ENCODE results near the gene NKX2-3.

DNA sequence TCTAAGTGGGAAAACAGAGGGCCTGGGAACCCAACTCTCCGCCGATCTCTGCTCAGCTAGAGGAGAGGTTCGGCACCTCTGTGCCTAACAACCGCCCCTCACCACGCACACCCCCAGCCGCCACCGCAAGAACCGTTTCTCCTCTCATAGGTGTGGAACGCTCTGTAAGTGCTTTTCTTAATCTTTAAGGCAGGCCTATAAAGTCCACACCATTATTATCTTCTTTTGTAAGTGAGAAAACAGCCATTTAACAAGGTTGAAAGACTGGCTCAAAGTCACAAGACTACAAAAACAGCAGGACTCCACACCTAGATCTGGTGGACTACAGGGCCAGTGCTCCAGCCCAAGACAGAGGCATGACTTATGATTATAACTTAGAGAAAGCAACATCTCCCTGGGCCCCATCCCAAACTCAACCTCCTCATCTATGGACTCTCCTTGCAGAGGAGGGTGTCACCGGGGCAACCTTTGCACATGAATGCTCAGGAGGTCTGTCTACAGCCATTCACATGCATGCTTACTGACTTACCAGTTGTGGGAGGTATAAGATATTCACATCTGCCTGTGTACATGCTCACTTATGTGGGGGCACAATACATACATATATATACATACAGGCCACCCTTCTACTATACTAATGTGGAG is 7.9 kb upstream of the NKX2-3 start:
- peak; percentile 20; the same call in 1 of the 2 replicates for TF ChIP-seq TCF7L2 (IDR thresholded peaks at IDR 0.05; ENCODE audit: borderline replicate concordance, low read depth, low read length)
- TF ChIP-seq, protein P1, sequence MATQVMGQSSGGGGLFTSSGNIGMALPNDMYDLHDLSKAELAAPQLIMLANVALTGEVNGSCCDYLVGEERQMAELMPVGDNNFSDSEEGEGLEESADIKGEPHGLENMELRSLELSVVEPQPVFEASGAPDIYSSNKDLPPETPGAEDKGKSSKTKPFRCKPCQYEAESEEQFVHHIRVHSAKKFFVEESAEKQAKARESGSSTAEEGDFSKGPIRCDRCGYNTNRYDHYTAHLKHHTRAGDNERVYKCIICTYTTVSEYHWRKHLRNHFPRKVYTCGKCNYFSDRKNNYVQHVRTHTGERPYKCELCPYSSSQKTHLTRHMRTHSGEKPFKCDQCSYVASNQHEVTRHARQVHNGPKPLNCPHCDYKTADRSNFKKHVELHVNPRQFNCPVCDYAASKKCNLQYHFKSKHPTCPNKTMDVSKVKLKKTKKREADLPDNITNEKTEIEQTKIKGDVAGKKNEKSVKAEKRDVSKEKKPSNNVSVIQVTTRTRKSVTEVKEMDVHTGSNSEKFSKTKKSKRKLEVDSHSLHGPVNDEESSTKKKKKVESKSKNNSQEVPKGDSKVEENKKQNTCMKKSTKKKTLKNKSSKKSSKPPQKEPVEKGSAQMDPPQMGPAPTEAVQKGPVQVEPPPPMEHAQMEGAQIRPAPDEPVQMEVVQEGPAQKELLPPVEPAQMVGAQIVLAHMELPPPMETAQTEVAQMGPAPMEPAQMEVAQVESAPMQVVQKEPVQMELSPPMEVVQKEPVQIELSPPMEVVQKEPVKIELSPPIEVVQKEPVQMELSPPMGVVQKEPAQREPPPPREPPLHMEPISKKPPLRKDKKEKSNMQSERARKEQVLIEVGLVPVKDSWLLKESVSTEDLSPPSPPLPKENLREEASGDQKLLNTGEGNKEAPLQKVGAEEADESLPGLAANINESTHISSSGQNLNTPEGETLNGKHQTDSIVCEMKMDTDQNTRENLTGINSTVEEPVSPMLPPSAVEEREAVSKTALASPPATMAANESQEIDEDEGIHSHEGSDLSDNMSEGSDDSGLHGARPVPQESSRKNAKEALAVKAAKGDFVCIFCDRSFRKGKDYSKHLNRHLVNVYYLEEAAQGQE (tag by site-specific recombination; IDR thresholded peaks at IDR 0.05) = no peak
